GM04504 (cell line): ENCODE measurements around the gene GHRH.

ENCODE experiments used
- DNase-seq: peaks from one replicate; pipeline ENCODE4 v3.0.0-alpha.2; 2012; ENCODE audit warnings: low read depth

The GHRH gene

DNA sequence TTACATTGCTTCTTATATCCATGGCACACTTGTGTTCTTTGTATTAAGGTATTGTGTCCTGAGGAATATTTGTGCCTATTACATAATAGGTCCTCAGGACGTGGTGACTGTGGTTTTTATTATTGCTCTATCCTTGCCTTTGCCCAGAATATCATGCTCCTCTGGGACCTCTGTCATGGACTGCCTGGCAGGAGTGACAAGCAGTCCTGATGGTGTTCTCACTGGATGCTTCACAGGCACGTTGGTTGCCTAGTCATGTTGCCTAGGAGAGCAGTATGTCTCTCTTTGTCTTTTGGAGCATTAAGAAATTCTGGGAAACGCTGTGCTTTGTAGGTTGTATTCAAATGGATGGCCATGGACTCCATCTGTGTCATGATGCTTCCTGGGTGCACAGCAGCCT, 57.6 kb downstream of the GHRH start:
- DNase-seq, result no peak

GRCh38 chr20:37202267-37202943, 59.2 kb downstream of the GHRH start:
- DNase-seq, result peak; percentile 90

- no peak for DNase-seq
Observed at GRCh38 chr20:37201827-37202162, 59.8 kb downstream of the GHRH start.
